ENCODE results near the gene TMEM42.
A peak's percentile ranks its signal among the peaks of the same experiment; 100 is the strongest.

Gene TMEM42

DNA sequence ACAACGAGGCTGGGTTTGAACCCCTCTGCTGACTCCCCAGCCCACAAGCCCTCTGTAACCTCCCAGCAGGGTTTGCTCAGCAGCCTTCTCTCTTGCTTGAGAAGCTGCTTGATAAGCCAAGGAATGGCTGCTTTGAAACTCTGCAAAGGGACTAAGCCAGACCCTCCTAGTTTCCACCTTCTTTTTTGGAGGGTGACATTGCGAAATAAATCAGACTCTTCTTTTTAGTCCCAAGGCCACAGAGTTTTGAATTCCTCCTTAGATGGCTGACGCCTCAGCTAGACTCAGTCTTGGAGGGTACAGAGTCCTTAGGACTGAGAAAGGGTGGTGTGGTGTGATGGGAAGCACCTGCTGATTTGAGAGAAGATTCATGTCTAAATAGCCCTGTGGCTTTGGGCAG, 13.9 kb downstream of the TMEM42 start:
- no peak for DNase-seq

DNA sequence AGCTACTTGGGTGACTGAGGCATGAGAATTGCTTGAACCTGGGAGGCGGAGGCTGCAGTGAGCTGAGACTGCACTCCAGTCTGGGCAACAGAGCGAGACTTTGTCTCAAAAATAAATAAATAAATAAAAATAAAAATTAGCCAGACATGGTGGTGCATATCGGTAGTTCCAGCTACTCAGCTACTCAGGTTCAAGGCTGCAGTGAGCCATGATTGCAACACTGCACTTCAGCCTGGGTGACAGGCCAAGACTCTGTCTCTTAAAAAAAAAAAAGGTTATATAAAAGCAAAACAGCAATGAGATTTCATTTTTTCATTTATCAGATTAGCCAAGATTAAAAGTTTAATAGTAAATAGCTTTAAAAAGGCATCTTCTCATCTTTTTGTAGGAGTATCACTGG, 15.6 kb downstream of the TMEM42 start:
- no peak for DNase-seq

GRCh38 chr3:44880284-44880683, 18.6 kb downstream of the TMEM42 start:
- no peak for DNase-seq

DNA sequence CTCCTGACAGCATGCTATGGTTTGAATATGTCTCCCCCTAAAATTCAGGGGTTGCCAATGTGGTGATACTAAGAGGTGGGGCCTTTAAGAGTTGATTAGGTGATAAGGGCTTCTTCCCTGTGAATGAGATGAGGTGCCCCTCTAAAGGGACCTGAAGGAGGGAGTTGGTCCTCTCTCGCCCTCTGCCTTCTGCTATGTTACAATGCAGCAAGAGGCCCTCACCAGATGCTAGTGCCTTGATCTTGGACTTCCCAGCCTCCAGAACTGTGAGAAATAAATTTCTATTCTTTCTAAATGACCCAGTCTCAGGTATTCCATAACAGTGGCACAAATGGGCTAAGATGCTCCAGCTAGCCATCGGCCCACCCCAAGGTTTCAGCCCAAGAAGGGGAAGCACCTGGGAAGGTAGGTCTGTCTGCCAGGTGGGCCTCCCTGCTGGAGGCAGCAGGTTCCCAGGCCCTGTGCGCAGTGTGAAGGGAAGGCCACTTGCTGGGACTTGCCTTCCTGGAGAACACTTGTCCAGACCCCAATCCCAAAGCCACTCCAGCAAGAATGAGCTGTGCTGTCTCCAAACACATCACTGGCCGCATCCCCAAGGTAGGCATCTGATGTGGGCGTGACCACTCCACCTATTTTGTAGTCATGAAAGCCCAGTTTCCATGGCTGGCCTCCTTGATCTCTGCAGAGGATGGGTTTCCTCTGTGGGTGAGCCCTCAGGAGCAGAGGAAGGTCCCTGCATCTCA, 21.7 kb downstream of the TMEM42 start:
- no peak for DNase-seq

GRCh38 chr3:44883999-44884431, 22.3 kb downstream of the TMEM42 start:
- DNase-seq = peak in 1 of 3 experiments; percentile 39

- DNase-seq = no peak
Observed at GRCh38 chr3:44885618-44886017, 23.9 kb downstream of the TMEM42 start.

- no peak for DNase-seq
Observed at GRCh38 chr3:44886561-44886960, 24.8 kb downstream of the TMEM42 start.

GRCh38 chr3:44887101-44887500, 25.4 kb downstream of the TMEM42 start:
- no peak for DNase-seq

GRCh38 chr3:44890258-44890657, 28.5 kb downstream of the TMEM42 start:
- DNase-seq = no peak

- DNase-seq = no peak
Observed at GRCh38 chr3:44890852-44891251, 29.1 kb downstream of the TMEM42 start.

- DNase-seq = no peak
Observed at GRCh38 chr3:44892689-44893088, 31.0 kb downstream of the TMEM42 start.

DNA sequence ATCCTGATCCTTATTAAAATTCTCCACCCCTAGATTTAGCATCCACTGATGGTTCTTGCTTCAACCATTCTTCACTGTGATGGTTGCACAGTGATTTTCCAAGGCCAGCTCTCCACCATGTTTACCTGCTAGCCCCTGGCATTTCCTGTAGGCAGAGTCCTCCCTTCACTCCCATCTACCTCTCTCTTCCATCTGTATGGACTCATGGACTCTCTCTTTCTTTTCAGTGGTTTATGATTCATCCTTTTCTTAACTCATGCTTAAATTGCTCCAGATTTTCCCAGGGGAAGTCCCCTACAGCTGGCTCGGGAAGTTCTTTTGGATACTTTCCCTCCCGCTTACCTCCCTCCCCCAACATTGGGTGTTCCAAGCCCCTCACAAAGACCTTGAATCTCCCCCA, 31.4 kb downstream of the TMEM42 start:
- DNase-seq = no peak

DNA sequence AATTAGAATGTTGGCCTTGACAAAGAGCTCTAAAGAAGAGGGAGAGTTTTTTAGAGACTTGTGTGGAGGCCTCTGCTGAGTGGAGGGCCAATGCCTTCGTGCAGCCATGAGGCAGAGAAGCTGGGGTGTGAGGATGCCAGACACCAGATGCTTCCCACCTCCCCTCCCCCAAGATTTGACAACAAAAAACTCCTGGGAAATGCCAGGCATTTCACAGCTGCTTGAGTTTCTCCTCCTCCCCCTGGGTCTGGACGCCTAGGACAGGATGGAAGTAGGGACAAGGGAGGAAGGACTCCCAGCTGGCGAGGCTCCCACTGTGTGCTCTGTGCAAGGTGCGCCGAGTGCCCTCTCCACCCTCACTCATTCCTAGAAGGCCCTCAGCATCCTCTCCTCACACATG, 32.8 kb downstream of the TMEM42 start:
- no peak for DNase-seq

GRCh38 chr3:44896440-44896839, 34.7 kb downstream of the TMEM42 start:
- DNase-seq = no peak

- no peak for DNase-seq
Observed at GRCh38 chr3:44899683-44900367, 38.1 kb downstream of the TMEM42 start.

DNA sequence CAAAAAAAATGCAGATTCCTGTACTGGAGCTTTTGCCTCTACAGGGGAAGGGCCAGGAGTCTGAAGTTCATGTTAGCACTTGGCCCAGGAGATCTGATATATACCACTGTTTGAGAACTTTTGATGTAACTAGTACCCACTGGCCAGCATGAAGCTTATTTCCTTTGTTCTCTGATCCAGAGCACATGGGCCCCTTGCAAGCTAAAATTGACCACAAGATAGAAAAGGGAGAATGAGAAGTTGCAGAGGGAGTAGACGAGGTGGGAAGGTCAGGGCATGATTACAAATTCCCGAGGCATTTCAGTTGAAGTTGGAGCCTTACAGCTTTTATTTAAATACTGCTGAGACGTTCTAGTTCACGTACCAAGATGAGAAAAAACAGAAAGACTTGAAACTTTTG, 40.9 kb downstream of the TMEM42 start:
- no peak for DNase-seq

- DNase-seq = no peak
Observed at GRCh38 chr3:44903314-44903713, 41.6 kb downstream of the TMEM42 start.

DNA sequence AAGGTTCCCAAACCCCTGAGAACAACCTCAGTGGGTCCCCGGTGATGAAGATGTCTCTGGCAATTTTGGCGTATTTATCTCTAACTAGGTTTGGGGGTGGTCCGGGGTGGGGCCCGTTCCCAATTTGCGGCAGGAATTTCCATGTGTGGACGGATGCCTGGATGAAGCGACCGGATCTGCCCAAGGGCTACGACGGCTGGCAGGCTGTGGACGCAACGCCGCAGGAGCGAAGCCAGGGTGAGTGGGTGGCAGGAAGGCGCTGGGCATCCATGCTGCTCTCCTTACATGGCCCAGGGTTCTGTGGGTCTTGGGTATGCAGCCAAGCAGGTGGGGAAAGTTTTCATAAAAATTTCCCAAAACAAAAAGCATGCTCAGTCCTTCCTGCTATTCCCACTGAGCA, 42.0 kb downstream of the TMEM42 start:
- DNase-seq = no peak

DNA sequence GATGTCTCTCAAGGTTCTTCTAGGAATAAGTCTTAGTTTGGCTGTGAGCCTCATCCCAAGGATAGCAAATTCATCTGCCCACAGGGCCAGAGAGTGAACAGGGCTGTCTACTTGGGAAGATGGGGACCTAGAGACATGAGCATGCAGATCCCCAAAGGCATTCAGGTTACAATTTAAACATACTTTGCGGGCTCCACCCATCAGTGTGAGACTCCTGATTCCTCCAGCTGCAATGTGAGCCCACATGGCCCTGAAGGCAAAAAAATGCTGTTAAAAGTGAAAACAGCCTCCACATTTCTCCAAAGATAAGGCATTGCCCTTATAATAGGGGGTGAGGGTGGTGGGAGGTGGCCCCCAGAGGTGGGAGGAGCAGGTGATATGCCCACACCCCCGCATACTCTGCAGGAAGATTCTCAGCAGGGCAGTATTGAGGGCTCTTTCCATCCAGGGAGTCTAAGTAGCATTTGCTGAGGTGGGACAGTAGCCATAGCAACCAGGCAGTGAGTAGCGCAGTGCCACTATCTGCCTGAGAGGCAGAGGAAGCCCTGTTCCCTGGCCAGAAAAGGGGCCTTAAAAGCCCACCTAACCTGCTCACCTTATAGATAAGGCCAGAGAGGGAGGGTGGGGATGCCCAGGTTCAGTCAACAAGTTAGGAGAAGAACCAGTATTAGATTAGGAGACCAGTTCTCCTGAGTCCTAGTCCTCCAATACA, 43.9 kb downstream of the TMEM42 start:
- peak in 1 of 3 experiments; percentile 1 for DNase-seq

GRCh38 chr3:44906997-44907396, 45.3 kb downstream of the TMEM42 start:
- DNase-seq = no peak

DNA sequence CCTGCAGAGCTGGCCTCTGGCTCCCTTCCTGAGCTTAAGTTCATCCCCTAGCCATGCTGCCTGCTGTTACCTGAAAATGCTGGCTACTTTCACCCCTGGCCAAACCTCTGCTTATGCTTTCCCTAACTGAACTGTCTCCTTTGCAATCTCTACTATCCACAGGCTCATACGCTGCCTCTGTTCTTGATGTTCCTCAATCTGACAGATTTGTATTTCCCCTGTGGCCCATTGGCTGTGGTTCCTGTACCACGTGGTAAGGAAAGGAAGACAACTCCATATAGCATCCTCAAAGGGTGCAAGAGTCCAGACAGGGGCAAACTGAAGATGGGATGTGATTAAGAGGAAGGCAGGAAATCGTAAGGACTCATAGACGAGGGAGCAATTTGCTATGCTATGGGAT, 45.9 kb downstream of the TMEM42 start:
- no peak for DNase-seq

GRCh38 chr3:44909063-44909462, 47.4 kb downstream of the TMEM42 start:
- no peak for DNase-seq

DNA sequence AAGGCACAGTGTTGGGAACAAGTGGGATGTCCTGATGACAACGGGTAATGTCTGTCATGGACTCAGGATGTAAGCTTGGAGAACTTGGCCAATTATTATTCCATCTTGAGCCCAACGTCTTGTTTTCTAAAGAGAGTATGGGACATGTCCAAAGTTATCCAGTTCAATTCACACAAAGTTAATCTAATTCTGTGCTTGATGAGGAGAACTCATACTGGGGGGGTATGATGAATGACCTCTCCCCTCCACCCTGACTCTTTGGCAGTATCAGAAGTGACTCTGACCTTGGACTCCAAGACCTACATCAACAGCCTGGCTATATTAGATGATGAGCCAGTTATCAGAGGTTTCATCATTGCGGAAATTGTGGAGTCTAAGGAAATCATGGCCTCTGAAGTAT, 49.0 kb downstream of the TMEM42 start:
- DNase-seq = no peak

GRCh38 chr3:44913868-44914468, 52.3 kb downstream of the TMEM42 start:
- DNase-seq = peak; percentile 31 to 77 (median 64)

Measured in NCI-H1417 (cell line).